IPS-18c (cell line): ENCODE data around the gene FRZB.

ENCODE experiments used
- H3K4me3 ChIP-seq: 2 replicates; pipeline ENCODE4 v1.7.0; 2013; ENCODE audit warnings: low read depth, mild to moderate bottlenecking, low read length, moderate library complexity; ENCODE audit not compliant: insufficient read depth
- H3K9me3 ChIP-seq: one replicate; pipeline ENCODE4 v1.6.1; 2013; ENCODE audit warnings: mild to moderate bottlenecking, low read length, moderate library complexity; ENCODE audit not compliant: control insufficient read depth, insufficient read depth

FRZB gene

GRCh38 chr2:182862091-182862490 is 4.3 kb downstream of the FRZB start:
- Histone ChIP-seq H3K4me3 (no peak overlapping the region), H3K9me3 (no peaks in the 10 kb centered on the region)

GRCh38 chr2:182860858-182861257 is 5.6 kb downstream of the FRZB start:
- H3K9me3 ChIP-seq: no peaks in the 10 kb centered on the region

GRCh38 chr2:182858671-182859070 is 7.8 kb downstream of the FRZB start:
- Histone ChIP-seq H3K9me3 (no peaks in the 10 kb centered on the region), H3K4me3 (no peak overlapping the region)

More at GRCh38 chr2:182860858-182861257, 5.6 kb downstream of the FRZB start:
- H3K4me3 ChIP-seq: no peak overlapping the region

GRCh38 chr2:182855376-182855775 is 11.1 kb downstream of the FRZB start:
- H3K9me3 ChIP-seq: no peaks in the 10 kb centered on the region
- no peak overlapping the region for H3K4me3 ChIP-seq

GRCh38 chr2:182854375-182855105 is 11.9 kb downstream of the FRZB start:
- no peak overlapping the region for H3K4me3 ChIP-seq
- H3K9me3 ChIP-seq: no peaks in the 10 kb centered on the region

GRCh38 chr2:182852801-182853200 is 13.6 kb downstream of the FRZB start:
- Histone ChIP-seq H3K9me3 (no peaks in the 10 kb centered on the region), H3K4me3 (no peak overlapping the region)

- Histone ChIP-seq H3K4me3 (no peak overlapping the region), H3K9me3 (no peaks in the 10 kb centered on the region)
Observed at GRCh38 chr2:182852090-182852489, 14.3 kb downstream of the FRZB start.

- H3K4me3 ChIP-seq: no peak overlapping the region
- no peaks in the 10 kb centered on the region for H3K9me3 ChIP-seq
Observed at GRCh38 chr2:182845794-182846417, 20.5 kb downstream of the FRZB start.

- Histone ChIP-seq H3K4me3 (no peak overlapping the region), H3K9me3 (no peaks in the 10 kb centered on the region)
Observed at GRCh38 chr2:182836451-182836850, 30.0 kb downstream of the FRZB start.

- Histone ChIP-seq H3K4me3 (no peak overlapping the region), H3K9me3 (no peaks in the 10 kb centered on the region)
Observed at GRCh38 chr2:182834293-182834692, 32.1 kb downstream of the FRZB start.

- H3K9me3 ChIP-seq: no peaks in the 10 kb centered on the region
- H3K4me3 ChIP-seq: no peak overlapping the region
Observed at GRCh38 chr2:182833084-182833854, 33.2 kb downstream of the FRZB start.

- Histone ChIP-seq H3K9me3 (no peaks in the 10 kb centered on the region), H3K4me3 (no peak overlapping the region)
Observed at GRCh38 chr2:182831921-182832320, 34.5 kb downstream of the FRZB start.

GRCh38 chr2:182831101-182831500 is 35.3 kb downstream of the FRZB start:
- H3K4me3 ChIP-seq: no peak overlapping the region
- H3K9me3 ChIP-seq: no peaks in the 10 kb centered on the region

GRCh38 chr2:182827182-182827879 is 39.1 kb downstream of the FRZB start:
- Histone ChIP-seq H3K4me3 (no peak overlapping the region), H3K9me3 (no peaks in the 10 kb centered on the region)

GRCh38 chr2:182826496-182826895 is 39.9 kb downstream of the FRZB start:
- Histone ChIP-seq H3K4me3 (no peak overlapping the region), H3K9me3 (no peaks in the 10 kb centered on the region)

- no peak overlapping the region for H3K4me3 ChIP-seq
Observed at GRCh38 chr2:182826064-182826463, 40.4 kb downstream of the FRZB start.

GRCh38 chr2:182824767-182825158 is 41.7 kb downstream of the FRZB start:
- Histone ChIP-seq H3K4me3 (no peak overlapping the region), H3K9me3 (no peaks in the 10 kb centered on the region)

More at GRCh38 chr2:182826064-182826463, 40.4 kb downstream of the FRZB start:
- H3K9me3 ChIP-seq: no peaks in the 10 kb centered on the region
